Measurements from ENCODE around the gene ADAMTS19. TPM values are rescaled to one million over a fixed set of nuclear protein-coding genes. Genes with fewer than 3 reads are reported as not detected.

ADAMTS19 gene
- 0.08 TPM in 1 of 2 replicates, not detected in the other for total RNA-seq
- long read RNA-seq = 0 reads

DNA sequence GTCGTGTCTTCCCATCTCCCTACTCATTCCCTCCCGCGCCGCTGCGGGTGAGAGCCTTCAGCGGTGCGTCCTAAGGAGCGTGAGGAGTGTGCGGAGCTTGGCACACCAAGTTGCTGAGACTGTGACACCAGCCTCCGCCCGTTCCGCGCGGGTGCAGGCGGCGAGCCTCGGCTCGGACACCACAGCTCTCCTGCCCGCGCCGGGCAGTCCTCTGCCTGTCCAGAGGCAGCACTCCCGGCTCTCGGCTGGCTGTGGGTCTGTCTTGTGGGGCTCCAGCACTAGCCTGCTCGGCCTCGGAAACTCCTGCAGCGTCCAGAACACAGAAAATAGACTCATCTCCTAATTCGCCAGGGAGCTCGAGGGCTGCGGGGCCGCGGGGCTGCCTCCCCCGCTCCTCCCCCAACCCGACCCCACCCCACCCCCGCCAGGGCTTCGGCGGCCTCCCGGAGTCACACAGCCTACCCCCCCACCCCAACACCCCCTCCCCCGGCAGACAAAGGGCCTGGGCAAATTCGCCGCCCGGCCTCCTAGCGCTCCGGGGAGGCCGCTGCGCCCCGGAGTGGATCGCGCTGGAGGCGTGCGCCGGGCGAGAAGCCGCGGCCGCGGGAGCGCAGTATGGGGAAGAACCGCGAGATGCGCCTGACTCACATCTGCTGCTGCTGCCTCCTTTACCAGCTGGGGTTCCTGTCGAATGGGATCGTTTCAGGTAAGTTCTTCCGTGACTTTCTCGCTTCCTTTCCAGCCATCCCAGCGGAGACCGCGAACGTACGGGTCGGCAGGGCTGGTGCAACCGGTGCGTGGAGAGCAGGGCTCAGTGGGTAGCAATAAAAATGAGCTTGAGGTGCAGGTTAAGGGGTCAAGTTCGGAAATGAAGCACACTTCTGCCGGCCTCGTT, at the start of gene ADAMTS19:
TSS of gene ADAMTS19 (plus strand) at position 522 of the 895 bp plus-strand sequence. CDS start at position 616, 94 bp downstream.
- peak within 1 kb of the TSS; percentile 83 for H3K4me3 Mint-ChIP-seq (ENCODE audit: unreplicated experiment)
- peak; percentile 85 for DNase-seq (ENCODE audit: extremely low spot score, unreplicated experiment)
- peaks cover 14% of the 10 kb centered on the region for H3K4me1 Mint-ChIP-seq (ENCODE audit: unreplicated experiment)
- TF ChIP-seq, protein P1, sequence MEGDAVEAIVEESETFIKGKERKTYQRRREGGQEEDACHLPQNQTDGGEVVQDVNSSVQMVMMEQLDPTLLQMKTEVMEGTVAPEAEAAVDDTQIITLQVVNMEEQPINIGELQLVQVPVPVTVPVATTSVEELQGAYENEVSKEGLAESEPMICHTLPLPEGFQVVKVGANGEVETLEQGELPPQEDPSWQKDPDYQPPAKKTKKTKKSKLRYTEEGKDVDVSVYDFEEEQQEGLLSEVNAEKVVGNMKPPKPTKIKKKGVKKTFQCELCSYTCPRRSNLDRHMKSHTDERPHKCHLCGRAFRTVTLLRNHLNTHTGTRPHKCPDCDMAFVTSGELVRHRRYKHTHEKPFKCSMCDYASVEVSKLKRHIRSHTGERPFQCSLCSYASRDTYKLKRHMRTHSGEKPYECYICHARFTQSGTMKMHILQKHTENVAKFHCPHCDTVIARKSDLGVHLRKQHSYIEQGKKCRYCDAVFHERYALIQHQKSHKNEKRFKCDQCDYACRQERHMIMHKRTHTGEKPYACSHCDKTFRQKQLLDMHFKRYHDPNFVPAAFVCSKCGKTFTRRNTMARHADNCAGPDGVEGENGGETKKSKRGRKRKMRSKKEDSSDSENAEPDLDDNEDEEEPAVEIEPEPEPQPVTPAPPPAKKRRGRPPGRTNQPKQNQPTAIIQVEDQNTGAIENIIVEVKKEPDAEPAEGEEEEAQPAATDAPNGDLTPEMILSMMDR (IDR thresholded peaks at IDR 0.05) = no peak
- H3K36me3 Mint-ChIP-seq (ENCODE audit: unreplicated experiment) = no peaks in the 10 kb centered on the region
- H3K27me3 Mint-ChIP-seq (ENCODE audit: unreplicated experiment) = peaks cover 57% of the 10 kb centered on the region
- no peaks in the 10 kb centered on the region for H3K9me3 Mint-ChIP-seq (ENCODE audit: unreplicated experiment)
- no peak within 1 kb of the TSS for H3K27ac Mint-ChIP-seq (ENCODE audit: unreplicated experiment)

DNA sequence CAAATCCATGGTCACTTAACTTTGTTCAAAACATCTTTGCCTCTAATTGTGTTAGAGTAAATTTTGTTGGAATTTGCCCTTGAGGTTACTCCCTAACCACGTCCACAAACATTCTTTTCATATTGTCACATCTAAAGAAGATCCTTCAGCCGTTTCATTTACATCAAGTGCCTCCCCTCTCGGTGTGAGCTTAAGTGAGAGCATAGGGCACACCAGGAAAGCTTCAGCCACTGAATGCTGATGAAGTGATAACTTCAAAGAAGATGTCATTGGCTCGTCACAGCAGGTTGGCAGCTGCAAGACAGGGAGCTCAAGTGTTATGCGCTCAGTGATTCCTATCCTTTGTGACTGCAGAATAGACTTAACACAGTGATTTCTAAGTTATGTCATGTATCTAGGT, 49.6 kb upstream of the ADAMTS19 start:
- TF ChIP-seq, protein P1 (IDR thresholded peaks at IDR 0.05) = no peak
- H3K36me3 Mint-ChIP-seq (ENCODE audit: unreplicated experiment) = no peaks in the 10 kb centered on the region
- DNase-seq (ENCODE audit: extremely low spot score, unreplicated experiment) = no peak
- no peak overlapping the region for H3K4me3 Mint-ChIP-seq (ENCODE audit: unreplicated experiment)
- no peak overlapping the region for H3K27ac Mint-ChIP-seq (ENCODE audit: unreplicated experiment)
- no peaks in the 10 kb centered on the region for H3K4me1 Mint-ChIP-seq (ENCODE audit: unreplicated experiment)
- H3K27me3 Mint-ChIP-seq (ENCODE audit: unreplicated experiment) = peaks cover 10% of the 10 kb centered on the region
- peaks cover 7% of the 10 kb centered on the region for H3K9me3 Mint-ChIP-seq (ENCODE audit: unreplicated experiment)

- DNase-seq (ENCODE audit: extremely low spot score, unreplicated experiment) = no peak
- Mint-ChIP-seq H3K9me3 (ENCODE audit: unreplicated experiment) (peaks cover 8% of the 10 kb centered on the region), H3K36me3 (ENCODE audit: unreplicated experiment) (no peaks in the 10 kb centered on the region), H3K27ac (ENCODE audit: unreplicated experiment) (no peak overlapping the region), H3K4me3 (ENCODE audit: unreplicated experiment) (no peak overlapping the region), H3K4me1 (ENCODE audit: unreplicated experiment) (no peaks in the 10 kb centered on the region), H3K27me3 (ENCODE audit: unreplicated experiment) (peaks cover 16% of the 10 kb centered on the region)
- TF ChIP-seq, protein P1 (IDR thresholded peaks at IDR 0.05) = no peak
Measured at GRCh38 chr5:129412721-129413120, 47.4 kb upstream of the ADAMTS19 start.

- Mint-ChIP-seq H3K4me1 (ENCODE audit: unreplicated experiment) (no peaks in the 10 kb centered on the region), H3K36me3 (ENCODE audit: unreplicated experiment) (no peaks in the 10 kb centered on the region), H3K4me3 (ENCODE audit: unreplicated experiment) (no peak overlapping the region), H3K27ac (ENCODE audit: unreplicated experiment) (no peak overlapping the region), H3K27me3 (ENCODE audit: unreplicated experiment) (peaks cover 19% of the 10 kb centered on the region), H3K9me3 (ENCODE audit: unreplicated experiment) (peaks cover 8% of the 10 kb centered on the region)
- TF ChIP-seq, protein P1 (IDR thresholded peaks at IDR 0.05) = no peak
- no peak for DNase-seq (ENCODE audit: extremely low spot score, unreplicated experiment)
Measured at GRCh38 chr5:129413570-129413969, 46.5 kb upstream of the ADAMTS19 start.

DNA sequence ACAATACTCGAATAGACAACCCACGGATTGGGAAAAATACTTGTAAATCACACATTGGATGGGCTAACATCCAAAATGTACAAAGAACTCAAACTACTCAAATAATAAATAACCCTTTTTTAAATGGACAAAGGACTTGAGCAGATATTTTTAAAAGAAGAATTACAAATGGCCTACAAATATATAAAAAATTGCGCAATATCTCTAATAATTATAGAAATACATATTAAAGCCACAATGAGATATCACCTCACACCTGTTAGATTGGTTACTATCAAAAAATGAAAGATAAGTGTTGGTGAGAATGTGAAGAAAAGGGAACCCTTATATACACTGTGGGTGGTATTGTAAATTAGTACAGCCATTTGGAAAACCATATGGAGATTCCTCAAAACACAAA, 40.8 kb upstream of the ADAMTS19 start:
- Mint-ChIP-seq H3K27ac (ENCODE audit: unreplicated experiment) (no peak overlapping the region), H3K9me3 (ENCODE audit: unreplicated experiment) (peaks cover 8% of the 10 kb centered on the region)

More for the DNA sequence above, 40.8 kb upstream of the ADAMTS19 start:
- peaks cover 21% of the 10 kb centered on the region for H3K27me3 Mint-ChIP-seq (ENCODE audit: unreplicated experiment)
- H3K4me3 Mint-ChIP-seq (ENCODE audit: unreplicated experiment) = no peak overlapping the region
- TF ChIP-seq, protein P1 (IDR thresholded peaks at IDR 0.05) = no peak
- H3K36me3 Mint-ChIP-seq (ENCODE audit: unreplicated experiment) = no peaks in the 10 kb centered on the region
- H3K4me1 Mint-ChIP-seq (ENCODE audit: unreplicated experiment) = no peaks in the 10 kb centered on the region
- no peak for DNase-seq (ENCODE audit: extremely low spot score, unreplicated experiment)
